Limb (tissue), 2 donors: ENCODE results near the gene FAR1.

Experiments
- DNase-seq, 2 donors: peaks; one replicate each; pipeline ENCODE4 v3.0.0-alpha.2; 2016; ENCODE audit errors: extremely low spot score in 2 of 2

FAR1 gene

DNA sequence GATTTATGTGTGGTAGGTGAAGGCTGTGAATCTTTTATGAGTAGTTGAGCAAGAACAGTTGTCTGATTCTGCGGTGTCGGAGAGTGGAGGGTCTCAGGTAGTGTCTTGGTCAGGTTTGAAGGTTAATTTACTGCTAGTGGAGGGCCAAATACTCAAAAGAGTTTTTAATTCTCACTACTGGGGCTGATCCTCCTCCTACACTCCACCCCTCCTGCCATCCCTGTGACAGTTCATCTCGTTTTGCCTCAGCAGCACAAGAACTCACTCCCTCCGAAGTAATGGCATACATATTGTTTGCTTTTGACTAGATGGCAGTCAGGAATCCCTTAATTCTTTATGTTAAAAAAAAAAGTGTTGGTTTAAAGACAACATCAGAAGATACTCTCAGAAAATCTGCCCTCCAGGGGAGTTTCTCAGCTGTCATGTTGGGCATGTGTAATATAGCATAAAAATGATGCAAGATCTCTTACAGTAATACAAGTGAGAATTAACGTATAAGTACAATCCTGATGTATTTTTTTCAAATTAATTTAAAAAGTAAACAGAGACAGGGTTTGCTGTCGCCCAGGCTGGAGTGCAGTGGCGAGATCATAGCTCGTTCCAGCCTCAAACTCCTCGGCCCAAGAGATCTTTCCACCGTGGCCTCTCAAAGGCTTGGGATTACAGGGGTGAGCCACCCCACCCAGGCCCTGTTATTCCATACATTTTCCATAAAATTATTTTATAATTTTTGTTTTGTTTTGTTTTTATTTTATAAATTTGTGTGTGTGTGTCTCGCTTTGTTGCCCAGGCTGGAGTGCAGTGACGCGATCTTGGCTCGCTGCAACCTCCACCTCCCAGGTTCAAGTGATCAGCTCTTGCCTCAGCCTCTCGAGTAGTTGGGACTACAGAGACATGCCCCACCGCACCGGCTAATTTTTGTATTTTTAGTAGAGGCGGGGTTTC lies 1.3 kb downstream of the FAR1 start:
- DNase-seq = no peak

- DNase-seq = no peak
Measured at GRCh38 chr11:13672576-13673210, 4.2 kb downstream of the FAR1 start.

- no peak for DNase-seq
Measured at GRCh38 chr11:13674799-13675509, 6.5 kb downstream of the FAR1 start.

DNA sequence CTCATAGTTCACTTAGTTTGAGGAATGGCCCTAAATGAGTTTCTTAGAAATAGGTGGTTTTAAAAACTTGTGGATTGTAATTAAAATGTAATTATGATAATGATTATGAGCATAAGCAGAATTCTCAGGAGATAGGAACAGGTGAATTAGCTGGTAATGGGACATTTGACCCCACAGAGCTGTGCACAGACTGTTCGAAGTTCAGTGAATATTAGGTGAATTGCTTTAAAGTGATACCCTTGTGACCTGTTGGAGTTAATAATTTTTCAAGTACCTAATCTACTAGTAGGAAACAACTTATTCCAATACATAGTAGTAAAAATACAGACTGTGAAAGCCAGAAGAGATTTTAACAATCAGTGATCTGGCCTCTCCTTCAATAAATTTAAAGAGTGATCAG lies 8.1 kb downstream of the FAR1 start:
- no peak for DNase-seq

- DNase-seq = no peak
Measured at GRCh38 chr11:13679768-13680167, 11.3 kb downstream of the FAR1 start.

DNA sequence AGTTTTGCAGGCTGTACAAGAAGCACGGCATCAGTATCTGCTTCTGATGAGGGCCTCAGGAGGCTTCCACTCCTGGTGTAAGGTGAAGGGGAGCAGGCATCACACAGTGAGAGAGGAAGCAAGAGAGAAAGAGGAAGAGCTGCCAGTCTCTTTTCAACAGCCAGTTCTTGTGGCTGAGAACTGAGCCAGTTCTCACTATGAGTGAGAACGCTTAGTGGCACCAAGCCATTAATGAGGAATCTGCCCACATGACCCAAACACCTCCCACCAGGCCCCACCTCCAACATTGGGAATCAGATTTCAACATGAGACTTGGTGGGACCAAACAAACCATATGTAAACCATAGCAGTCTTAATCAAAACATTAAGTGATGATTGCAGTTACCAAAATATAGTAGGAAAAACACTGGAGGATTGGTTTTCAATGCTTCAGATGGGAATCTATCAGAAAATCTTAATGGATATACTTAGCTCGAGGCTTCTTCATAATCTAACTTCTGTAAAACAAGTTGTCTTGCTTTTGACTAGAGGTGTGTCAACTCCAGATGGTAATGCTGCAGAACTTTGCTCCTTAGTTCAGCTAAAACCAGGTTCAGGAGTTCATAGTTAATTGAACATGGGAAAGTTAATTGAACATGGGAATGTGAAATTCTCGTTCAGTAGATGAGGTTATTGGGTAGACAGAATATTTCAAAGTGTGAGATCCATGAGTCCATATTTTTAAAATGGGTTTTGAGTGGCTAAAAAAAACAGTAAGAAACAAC lies 12.2 kb downstream of the FAR1 start:
- DNase-seq = no peak

GRCh38 chr11:13681446-13681845 lies 13.0 kb downstream of the FAR1 start:
- no peak for DNase-seq

GRCh38 chr11:13682212-13682611 lies 13.7 kb downstream of the FAR1 start:
- no peak for DNase-seq

GRCh38 chr11:13685461-13686108 lies 17.1 kb downstream of the FAR1 start:
- no peak for DNase-seq

DNA sequence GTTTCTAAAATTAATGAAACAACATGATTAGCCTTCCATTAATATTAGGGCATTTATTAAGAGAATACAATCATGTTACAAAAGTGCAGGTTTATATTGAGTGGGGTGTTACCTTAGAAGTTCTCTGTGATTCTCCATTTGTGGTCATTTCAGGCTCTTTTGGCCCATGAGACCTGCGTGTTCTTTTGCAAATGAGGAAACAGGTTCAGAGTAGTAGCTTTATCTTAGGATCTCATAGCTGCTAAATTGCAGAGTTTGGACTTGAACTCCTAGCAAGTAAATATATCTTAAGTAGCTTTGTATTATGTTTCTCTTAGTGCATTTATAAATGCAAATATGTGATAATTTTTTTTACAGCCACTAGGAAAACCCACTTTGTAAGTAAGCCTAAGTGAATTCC lies 18.3 kb downstream of the FAR1 start:
- no peak for DNase-seq

DNA sequence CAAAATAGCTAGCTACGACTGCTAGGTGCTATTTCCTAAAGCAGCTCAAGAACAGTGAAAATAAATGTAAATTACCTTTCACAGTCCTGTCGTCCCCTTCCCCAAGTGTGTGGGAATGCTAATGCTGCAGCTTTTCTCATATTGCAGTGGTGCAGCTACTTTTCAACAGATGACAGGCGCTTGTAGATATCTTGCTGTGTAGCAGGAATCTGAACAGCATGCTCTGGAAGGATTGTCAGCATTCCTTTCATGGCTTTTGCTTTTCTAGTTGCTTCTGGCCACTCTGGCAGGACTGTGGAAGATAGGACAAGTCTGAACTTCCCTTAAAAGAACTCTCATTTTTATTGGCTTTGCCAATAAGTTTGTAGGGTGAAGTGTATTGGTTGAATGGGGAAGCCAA lies 18.8 kb downstream of the FAR1 start:
- DNase-seq = no peak

GRCh38 chr11:13691286-13691899 lies 22.9 kb downstream of the FAR1 start:
- no peak for DNase-seq

GRCh38 chr11:13692172-13692571 lies 23.7 kb downstream of the FAR1 start:
- DNase-seq = no peak

- no peak for DNase-seq
Measured at GRCh38 chr11:13694115-13694514, 25.6 kb downstream of the FAR1 start.

- no peak for DNase-seq
Measured at GRCh38 chr11:13695886-13696285, 27.4 kb downstream of the FAR1 start.

GRCh38 chr11:13697710-13698109 lies 29.2 kb downstream of the FAR1 start:
- DNase-seq = no peak

- DNase-seq = no peak
Measured at GRCh38 chr11:13698132-13698531, 29.7 kb downstream of the FAR1 start.

- DNase-seq = no peak
Measured at GRCh38 chr11:13699041-13699440, 30.6 kb downstream of the FAR1 start.

GRCh38 chr11:13699870-13700269 lies 31.4 kb downstream of the FAR1 start:
- no peak for DNase-seq

DNA sequence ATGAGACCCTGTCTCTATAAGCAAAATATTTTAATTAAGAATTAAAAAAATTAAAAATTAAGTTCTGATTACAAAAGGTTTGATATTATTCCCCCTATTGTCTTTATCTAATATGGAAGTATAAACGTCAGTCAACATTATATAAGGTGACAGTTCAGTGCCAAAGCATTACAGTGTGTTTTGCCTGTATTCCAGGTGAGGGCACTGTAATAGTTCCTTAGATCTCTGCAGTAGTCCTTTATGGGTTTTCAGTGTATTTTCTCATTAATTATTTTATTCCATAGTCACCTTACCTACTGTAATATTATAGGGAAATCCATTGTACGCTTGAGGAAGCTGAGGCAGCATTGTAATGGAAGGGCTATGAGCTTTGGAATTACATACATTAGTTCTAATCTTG lies 33.0 kb downstream of the FAR1 start:
- DNase-seq = no peak

- DNase-seq = no peak
Measured at GRCh38 chr11:13702071-13702470, 33.6 kb downstream of the FAR1 start.
